VCaP (cell line): Measurements from ENCODE around the gene FDXACB1.
A peak's percentile ranks its signal among the peaks of the same experiment; 100 is the strongest.
"Not testable (repeated sequence)": the region's sequence is repeated elsewhere in the genome, so short reads cannot be mapped to it uniquely, and the experiment has no call there.

Experiments
- H3K27ac ChIP-seq: fragments of 450-650 bp; 2 replicates; pipeline ENCODE4 v1.5.1; 2017
- CTCF ChIP-seq: fragments of 450-650 bp; conservative IDR thresholded peaks from 2 replicates; pipeline ENCODE4 v1.5.1; 2017; ENCODE audit warnings: mild to moderate bottlenecking, moderate library complexity

Gene FDXACB1

GRCh38 chr11:111906680-111907079 lies 27.7 kb upstream of the FDXACB1 start:
- TF ChIP-seq CTCF = no peak
- no peak overlapping the region for H3K27ac ChIP-seq

GRCh38 chr11:111905411-111905810 lies 26.4 kb upstream of the FDXACB1 start:
- H3K27ac ChIP-seq = no peak overlapping the region
- TF ChIP-seq CTCF = no peak

- no peak overlapping the region for H3K27ac ChIP-seq
- no peak for TF ChIP-seq CTCF
These were observed 7.9 kb upstream of the FDXACB1 start for GRCh38 chr11:111886844-111887243.

GRCh38 chr11:111886032-111886431 lies 7.1 kb upstream of the FDXACB1 start:
- H3K27ac ChIP-seq = no peak overlapping the region
- no peak for TF ChIP-seq CTCF

GRCh38 chr11:111885053-111885452 lies 6.1 kb upstream of the FDXACB1 start:
- not testable (repeated sequence) for H3K27ac ChIP-seq

- H3K27ac ChIP-seq = no peak overlapping the region
- TF ChIP-seq CTCF = no peak
These were observed 3.2 kb upstream of the FDXACB1 start for GRCh38 chr11:111882202-111882601.

- no peak for TF ChIP-seq CTCF
- peak overlapping the region; percentile 87 for H3K27ac ChIP-seq
These were observed 634 bp upstream of the FDXACB1 start for GRCh38 chr11:111879637-111879960.

GRCh38 chr11:111878385-111878848 lies 548 bp downstream of the FDXACB1 start:
- TF ChIP-seq CTCF = no peak
- H3K27ac ChIP-seq = peak overlapping the region; percentile 87
